Measurements from ENCODE around the gene RALGAPA1.

RALGAPA1 gene

GRCh38 chr14:35534208-35534872 lies 274.8 kb downstream of the RALGAPA1 start:
- no peaks in the 10 kb centered on the region for H4K20me1 ChIP-seq (ENCODE audit: insufficient read depth, low read length)
- peak overlapping the region; percentile 76 for H3K4me2 ChIP-seq (ENCODE audit: low read length)
- peak overlapping the region; percentile 84 for H3K4me3 ChIP-seq (ENCODE audit: low read length)
- H3K79me2 ChIP-seq (ENCODE audit: low read length), result no peaks in the 10 kb centered on the region
- peaks cover 14% of the 10 kb centered on the region; the same call in 1 of the 2 replicates for H3K27me3 ChIP-seq (ENCODE audit: low read depth, low read length)
- H3K4me1 ChIP-seq (ENCODE audit: low read length), result 0 out of 2 replicates have a peak, but pooled peaks cover 4% of the 10 kb centered on the region
- peak overlapping the region; percentile 63 for H2AFZ ChIP-seq (ENCODE audit: low read depth, low read length)
- no peak overlapping the region; the same call in 1 of the 2 replicates for H3K9ac ChIP-seq (ENCODE audit: low read length)
- no peaks in the 10 kb centered on the region for H3K36me3 ChIP-seq (replicated peaks; ENCODE audit: low read depth, low read length)
- H3K27ac ChIP-seq (ENCODE audit: low read length), result no peak overlapping the region
- TF ChIP-seq EZH2phosphoT487 (IDR thresholded peaks at IDR 0.05; ENCODE audit: low read depth) (no peak), CTCF (IDR thresholded peaks at IDR 0.05; ENCODE audit: low read depth, low read length) (no peak)
- no peaks in the 10 kb centered on the region for H3K9me3 ChIP-seq (ENCODE audit: insufficient read depth, low read length)

- H2AFZ ChIP-seq (ENCODE audit: low read depth, low read length), result peak within 1 kb of the TSS; percentile 63
- H3K27ac ChIP-seq (ENCODE audit: low read length), result no peak within 1 kb of the TSS
- H3K9ac ChIP-seq (ENCODE audit: low read length), result peak within 1 kb of the TSS; percentile 41
- H4K20me1 ChIP-seq (ENCODE audit: insufficient read depth, low read length), result no peaks in the 10 kb centered on the region
- no peaks in the 10 kb centered on the region for H3K79me2 ChIP-seq (ENCODE audit: low read length)
- H3K27me3 ChIP-seq (ENCODE audit: low read depth, low read length), result peaks cover 14% of the 10 kb centered on the region; the same call in 1 of the 2 replicates
- peak within 1 kb of the TSS; percentile 76 for H3K4me2 ChIP-seq (ENCODE audit: low read length)
- TF ChIP-seq EZH2phosphoT487 (IDR thresholded peaks at IDR 0.05; ENCODE audit: low read depth) (no peak), CTCF (IDR thresholded peaks at IDR 0.05; ENCODE audit: low read depth, low read length) (no peak)
- H3K9me3 ChIP-seq (ENCODE audit: insufficient read depth, low read length), result no peaks in the 10 kb centered on the region
- H3K4me3 ChIP-seq (ENCODE audit: low read length), result peak within 1 kb of the TSS; percentile 84
- H3K36me3 ChIP-seq (replicated peaks; ENCODE audit: low read depth, low read length), result no peaks in the 10 kb centered on the region
- 0 out of 2 replicates have a peak, but pooled peaks cover 4% of the 10 kb centered on the region for H3K4me1 ChIP-seq (ENCODE audit: low read length)
Measured at GRCh38 chr14:35533357-35534207, 275.5 kb downstream of the RALGAPA1 start, which contains the start of gene INSM2. TSS of gene INSM2 (plus strand) at chr14:35534164. CDS start at chr14:35534253, 89 bp downstream.

GRCh38 chr14:35532783-35533356 lies 276.2 kb downstream of the RALGAPA1 start:
- H3K4me3 ChIP-seq (ENCODE audit: low read length), result peak overlapping the region; percentile 84
- no peaks in the 10 kb centered on the region for H3K36me3 ChIP-seq (replicated peaks; ENCODE audit: low read depth, low read length)
- H4K20me1 ChIP-seq (ENCODE audit: insufficient read depth, low read length), result no peaks in the 10 kb centered on the region
- TF ChIP-seq CTCF (IDR thresholded peaks at IDR 0.05; ENCODE audit: low read depth, low read length) (no peak), EZH2phosphoT487 (IDR thresholded peaks at IDR 0.05; ENCODE audit: low read depth) (no peak)
- H3K4me2 ChIP-seq (ENCODE audit: low read length), result peak overlapping the region; percentile 76
- no peaks in the 10 kb centered on the region for H3K79me2 ChIP-seq (ENCODE audit: low read length)
- peak overlapping the region; percentile 33 for H2AFZ ChIP-seq (ENCODE audit: low read depth, low read length)
- peaks cover 14% of the 10 kb centered on the region; the same call in 1 of the 2 replicates for H3K27me3 ChIP-seq (ENCODE audit: low read depth, low read length)
- H3K9ac ChIP-seq (ENCODE audit: low read length), result peak overlapping the region; percentile 41
- H3K4me1 ChIP-seq (ENCODE audit: low read length), result 0 out of 2 replicates have a peak, but pooled peaks cover 4% of the 10 kb centered on the region
- no peaks in the 10 kb centered on the region for H3K9me3 ChIP-seq (ENCODE audit: insufficient read depth, low read length)
- H3K27ac ChIP-seq (ENCODE audit: low read length), result no peak overlapping the region
